Measurements from ENCODE around the gene GNA15. TPM values are rescaled to one million over a fixed set of nuclear protein-coding genes. Genes with fewer than 3 reads are reported as not detected.
"Not testable (repeated sequence)": the region's sequence is repeated elsewhere in the genome, so short reads cannot be mapped to it uniquely, and the experiment has no call there.

The GNA15 gene
- total and polyA plus RNA-seq, 2 donors (not counting 1 experiment from before 2014, with no cell fraction given) = not detected

DNA sequence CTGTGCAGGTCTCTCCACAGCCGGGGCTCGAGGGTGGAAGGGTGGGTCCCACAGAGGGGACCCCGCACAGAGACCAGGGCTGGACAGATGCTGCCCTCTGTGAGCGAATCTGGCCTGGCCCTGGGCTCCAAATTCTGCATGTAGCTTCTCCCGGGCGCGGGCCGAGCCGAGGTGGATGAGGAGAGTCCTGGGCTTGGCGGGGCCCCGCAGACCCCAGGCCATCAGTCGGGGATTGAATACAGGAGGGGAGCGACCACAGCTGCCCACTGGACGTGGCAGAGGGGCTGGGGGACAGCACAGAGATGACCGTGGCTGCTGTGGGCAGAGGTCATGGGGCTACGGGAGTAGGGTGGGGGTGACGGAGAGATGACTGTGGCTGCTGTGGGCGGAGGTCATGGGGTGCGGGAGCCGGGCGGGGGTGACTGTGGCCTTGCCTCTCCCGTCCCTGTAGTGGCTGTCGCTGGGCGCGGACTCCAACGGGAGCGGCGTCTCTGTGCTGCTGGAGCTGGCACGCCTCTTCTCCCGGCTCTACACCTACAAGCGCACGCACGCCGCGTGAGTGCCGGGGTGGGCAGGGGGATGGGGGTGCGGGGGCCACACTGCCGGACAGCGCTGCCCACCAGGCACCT, 65.4 kb downstream of the GNA15 start:
- Histone ChIP-seq H3K4me1 (ENCODE audit: control insufficient read depth, extremely low read depth, insufficient read depth, low read length) (no peaks in the 10 kb centered on the region), H3K9me3 (ENCODE audit: control insufficient read depth, insufficient read depth, low read depth, low read length) (no peaks in the 10 kb centered on the region), H2AFZ (ENCODE audit: low read length) (no peak overlapping the region), H3K79me2 (ENCODE audit: control insufficient read depth, insufficient read depth, low read length) (no peaks in the 10 kb centered on the region), H3K36me3 (ENCODE audit: control insufficient read depth, insufficient read depth, low read length) (peaks cover 8% of the 10 kb centered on the region), H3K4me2 (ENCODE audit: extremely low read depth, insufficient read depth, low read length) (no peak overlapping the region), H3K4me3 (replicated peaks in 1 of 4; ENCODE audit: control extremely low read depth in 1 of 4, insufficient read depth in 1 of 4, low read depth in 3 of 4, low read length in 4 of 4) (no peak overlapping the region), H3K27me3 (ENCODE audit: control insufficient read depth, insufficient read depth, low read length) (no peaks in the 10 kb centered on the region), H3K27ac (ENCODE audit: insufficient read depth, low read length) (no peak overlapping the region), H3K9ac (ENCODE audit: insufficient read depth, low read length) (no peak overlapping the region), H4K20me1 (ENCODE audit: control insufficient read depth, extremely low read depth, insufficient read depth, low read length) (no peaks in the 10 kb centered on the region)
- no peak for DNase-seq (ENCODE audit: low read depth in 2 of 2)
- TF ChIP-seq EZH2 (IDR thresholded peaks at IDR 0.05; ENCODE audit: low read length, missing control alignments) = no peak
- TF ChIP-seq, protein P1, sequence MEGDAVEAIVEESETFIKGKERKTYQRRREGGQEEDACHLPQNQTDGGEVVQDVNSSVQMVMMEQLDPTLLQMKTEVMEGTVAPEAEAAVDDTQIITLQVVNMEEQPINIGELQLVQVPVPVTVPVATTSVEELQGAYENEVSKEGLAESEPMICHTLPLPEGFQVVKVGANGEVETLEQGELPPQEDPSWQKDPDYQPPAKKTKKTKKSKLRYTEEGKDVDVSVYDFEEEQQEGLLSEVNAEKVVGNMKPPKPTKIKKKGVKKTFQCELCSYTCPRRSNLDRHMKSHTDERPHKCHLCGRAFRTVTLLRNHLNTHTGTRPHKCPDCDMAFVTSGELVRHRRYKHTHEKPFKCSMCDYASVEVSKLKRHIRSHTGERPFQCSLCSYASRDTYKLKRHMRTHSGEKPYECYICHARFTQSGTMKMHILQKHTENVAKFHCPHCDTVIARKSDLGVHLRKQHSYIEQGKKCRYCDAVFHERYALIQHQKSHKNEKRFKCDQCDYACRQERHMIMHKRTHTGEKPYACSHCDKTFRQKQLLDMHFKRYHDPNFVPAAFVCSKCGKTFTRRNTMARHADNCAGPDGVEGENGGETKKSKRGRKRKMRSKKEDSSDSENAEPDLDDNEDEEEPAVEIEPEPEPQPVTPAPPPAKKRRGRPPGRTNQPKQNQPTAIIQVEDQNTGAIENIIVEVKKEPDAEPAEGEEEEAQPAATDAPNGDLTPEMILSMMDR (conservative IDR thresholded peaks at IDR 0.05 in 1 of 2, IDR thresholded peaks at IDR 0.05 in 1 of 2; ENCODE audit: low read depth in 1 of 2, low read length in 2 of 2) = no peak

DNA sequence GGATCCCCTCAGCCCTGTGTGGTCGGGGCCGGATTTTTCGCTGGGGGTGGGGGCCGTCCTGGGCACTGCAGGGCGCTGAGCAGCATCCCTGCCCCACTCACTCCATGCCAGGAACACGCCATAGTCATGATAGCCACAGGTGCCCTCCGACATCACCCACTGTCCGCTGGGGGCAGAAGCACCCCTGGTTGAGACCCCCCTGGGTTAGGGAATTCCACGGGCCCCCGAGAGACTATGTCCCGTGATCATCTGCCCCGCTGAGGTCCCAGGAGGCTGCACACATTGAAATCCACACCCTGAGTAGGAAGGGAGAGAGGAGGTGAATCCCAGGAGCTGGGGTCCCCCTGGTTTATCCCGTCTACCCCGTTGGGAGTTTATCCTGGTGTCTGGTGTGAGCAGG, 66.1 kb downstream of the GNA15 start:
- Histone ChIP-seq H4K20me1 (ENCODE audit: control insufficient read depth, extremely low read depth, insufficient read depth, low read length) (no peaks in the 10 kb centered on the region), H3K27ac (ENCODE audit: insufficient read depth, low read length) (no peak overlapping the region), H3K27me3 (ENCODE audit: control insufficient read depth, insufficient read depth, low read length) (no peaks in the 10 kb centered on the region), H2AFZ (ENCODE audit: low read length) (no peak overlapping the region), H3K9me3 (ENCODE audit: control insufficient read depth, insufficient read depth, low read depth, low read length) (no peaks in the 10 kb centered on the region), H3K4me3 (replicated peaks in 1 of 4; ENCODE audit: control extremely low read depth in 1 of 4, insufficient read depth in 1 of 4, low read depth in 3 of 4, low read length in 4 of 4) (no peak overlapping the region), H3K4me1 (ENCODE audit: control insufficient read depth, extremely low read depth, insufficient read depth, low read length) (no peaks in the 10 kb centered on the region), H3K9ac (ENCODE audit: insufficient read depth, low read length) (no peak overlapping the region), H3K79me2 (ENCODE audit: control insufficient read depth, insufficient read depth, low read length) (no peaks in the 10 kb centered on the region), H3K36me3 (ENCODE audit: control insufficient read depth, insufficient read depth, low read length) (peaks cover 8% of the 10 kb centered on the region), H3K4me2 (ENCODE audit: extremely low read depth, insufficient read depth, low read length) (no peak overlapping the region)
- DNase-seq (ENCODE audit: low read depth in 2 of 2) = no peak
- TF ChIP-seq, protein P1 (conservative IDR thresholded peaks at IDR 0.05 in 1 of 2, IDR thresholded peaks at IDR 0.05 in 1 of 2; ENCODE audit: low read depth in 1 of 2, low read length in 2 of 2) = no peak
- no peak for TF ChIP-seq EZH2 (IDR thresholded peaks at IDR 0.05; ENCODE audit: low read length, missing control alignments)

DNA sequence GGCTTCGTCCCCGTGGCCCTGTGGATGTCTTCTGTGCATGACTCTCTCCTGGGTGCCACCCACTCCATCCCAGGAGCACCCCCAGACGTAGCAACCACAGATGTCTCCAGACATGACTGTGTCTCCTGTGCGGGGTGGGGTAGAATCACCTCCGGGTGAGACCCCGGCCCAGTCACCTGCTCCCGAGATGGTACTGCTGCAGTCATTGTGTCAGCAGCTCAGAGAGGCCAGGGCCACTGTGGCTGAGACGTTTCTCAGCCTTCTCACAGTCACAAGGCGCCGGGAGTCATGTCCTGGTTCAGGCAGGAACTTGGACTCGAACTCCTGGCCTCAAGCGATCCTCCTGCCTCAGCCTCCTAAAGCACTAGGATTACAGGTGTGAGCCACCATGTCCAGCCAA, 66.5 kb downstream of the GNA15 start:
- no peaks in the 10 kb centered on the region for H3K9me3 ChIP-seq (ENCODE audit: control insufficient read depth, insufficient read depth, low read depth, low read length)
- no peak overlapping the region for H3K27ac ChIP-seq (ENCODE audit: insufficient read depth, low read length)
- H3K4me2 ChIP-seq (ENCODE audit: extremely low read depth, insufficient read depth, low read length) = no peak overlapping the region
- H3K4me3 ChIP-seq (replicated peaks in 1 of 4; ENCODE audit: control extremely low read depth in 1 of 4, insufficient read depth in 1 of 4, low read depth in 3 of 4, low read length in 4 of 4) = no peak overlapping the region
- no peak overlapping the region for H2AFZ ChIP-seq (ENCODE audit: low read length)
- peaks cover 10% of the 10 kb centered on the region for H3K36me3 ChIP-seq (ENCODE audit: control insufficient read depth, insufficient read depth, low read length)
- DNase-seq (ENCODE audit: low read depth in 2 of 2) = no peak
- H3K27me3 ChIP-seq (ENCODE audit: control insufficient read depth, insufficient read depth, low read length) = no peaks in the 10 kb centered on the region
- no peak overlapping the region for H3K9ac ChIP-seq (ENCODE audit: insufficient read depth, low read length)
- no peaks in the 10 kb centered on the region for H4K20me1 ChIP-seq (ENCODE audit: control insufficient read depth, extremely low read depth, insufficient read depth, low read length)
- TF ChIP-seq, protein P1 (conservative IDR thresholded peaks at IDR 0.05 in 1 of 2, IDR thresholded peaks at IDR 0.05 in 1 of 2; ENCODE audit: low read depth in 1 of 2, low read length in 2 of 2) = no peak
- TF ChIP-seq EZH2 (IDR thresholded peaks at IDR 0.05; ENCODE audit: low read length, missing control alignments) = no peak
- no peaks in the 10 kb centered on the region for H3K4me1 ChIP-seq (ENCODE audit: control insufficient read depth, extremely low read depth, insufficient read depth, low read length)
- H3K79me2 ChIP-seq (ENCODE audit: control insufficient read depth, insufficient read depth, low read length) = no peaks in the 10 kb centered on the region

DNA sequence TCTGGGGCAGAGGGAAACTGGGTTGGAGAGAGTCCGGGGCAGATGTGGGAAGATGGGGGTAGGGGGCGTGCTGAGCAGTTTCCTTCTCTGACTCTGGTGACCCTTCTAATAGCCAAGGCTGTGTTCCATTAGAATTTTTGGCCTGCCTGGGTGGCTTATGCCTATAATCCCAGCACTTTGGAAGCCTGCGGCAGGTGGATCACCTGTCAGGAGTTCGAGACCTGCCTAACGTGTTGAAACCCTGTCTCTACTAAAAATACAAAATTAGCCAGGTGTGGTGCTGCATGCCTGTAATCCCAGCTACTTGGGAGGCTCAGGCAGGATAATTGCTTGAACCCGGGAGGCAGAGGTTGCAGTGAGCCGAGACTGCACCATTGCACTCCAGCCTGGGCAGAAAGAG, 67.1 kb downstream of the GNA15 start:
- H3K4me1 ChIP-seq (ENCODE audit: control insufficient read depth, extremely low read depth, insufficient read depth, low read length) = not testable (repeated sequence)
- peaks cover 12% of the 10 kb centered on the region for H3K36me3 ChIP-seq (ENCODE audit: control insufficient read depth, insufficient read depth, low read length)

More for the DNA sequence above, 67.1 kb downstream of the GNA15 start:
- H3K4me3 ChIP-seq (replicated peaks in 1 of 4; ENCODE audit: control extremely low read depth in 1 of 4, insufficient read depth in 1 of 4, low read depth in 3 of 4, low read length in 4 of 4); DNase-seq (ENCODE audit: low read depth in 2 of 2); H3K79me2 ChIP-seq (ENCODE audit: control insufficient read depth, insufficient read depth, low read length); H3K27me3 ChIP-seq (ENCODE audit: control insufficient read depth, insufficient read depth, low read length); H4K20me1 ChIP-seq (ENCODE audit: control insufficient read depth, extremely low read depth, insufficient read depth, low read length); H3K4me2 ChIP-seq (ENCODE audit: extremely low read depth, insufficient read depth, low read length); H2AFZ ChIP-seq (ENCODE audit: low read length); H3K27ac ChIP-seq (ENCODE audit: insufficient read depth, low read length); H3K9ac ChIP-seq (ENCODE audit: insufficient read depth, low read length); H3K9me3 ChIP-seq (ENCODE audit: control insufficient read depth, insufficient read depth, low read depth, low read length): not testable (repeated sequence)
